ENCODE results near the gene APOBEC3B. TPM values are rescaled to one million over a fixed set of nuclear protein-coding genes. Genes with fewer than 3 reads are reported as not detected.

APOBEC3B gene
- polyA plus RNA-seq, 1 donor (not counting 4 experiments of a cell fraction or from before 2014, with no cell fraction given): 3.4 TPM

GRCh38 chr22:38937036-38937435 lies 45.1 kb upstream of the APOBEC3B start:
- Histone ChIP-seq H3K4me2 (ENCODE audit: control insufficient read depth, extremely low read depth, insufficient read depth, low read depth, low read length) (no peak overlapping the region), H3K9ac (ENCODE audit: control insufficient read depth, extremely low read depth, insufficient read depth, low read length) (no peak overlapping the region), H4K20me1 (ENCODE audit: control insufficient read depth, extremely low read depth, insufficient read depth, low read length) (no peaks in the 10 kb centered on the region), H3K9me1 (ENCODE audit: control insufficient read depth, extremely low read depth, insufficient read depth, low read length) (no peaks in the 10 kb centered on the region), H3K79me2 (ENCODE audit: control insufficient read depth, insufficient read depth, low read length) (no peaks in the 10 kb centered on the region), H3K27ac (ENCODE audit: control insufficient read depth, insufficient read depth, low read length) (no peak overlapping the region), H3K9me3 (ENCODE audit: control insufficient read depth, low read depth, low read length) (no peaks in the 10 kb centered on the region), H3K27me3 (ENCODE audit: control insufficient read depth, extremely low read depth, insufficient read depth, low read length) (peaks cover 10% of the 10 kb centered on the region), H2AFZ (ENCODE audit: control insufficient read depth, low read length) (no peak overlapping the region), H3K4me1 (ENCODE audit: control insufficient read depth, extremely low read depth, insufficient read depth, low read length) (no peaks in the 10 kb centered on the region), H3K36me3 (ENCODE audit: control insufficient read depth in 2 of 2, extremely low read depth in 1 of 2, insufficient read depth in 2 of 2, low read length in 2 of 2) (no peaks in the 10 kb centered on the region), H3K4me3 (ENCODE audit: control insufficient read depth in 2 of 3, extremely low read depth in 1 of 3, insufficient read depth in 2 of 3, low read depth in 1 of 3, low read length in 3 of 3) (no peak overlapping the region)
- TF ChIP-seq CTCF (optimal IDR thresholded peaks at IDR 0.05 in 1 of 3, IDR thresholded peaks at IDR 0.05 in 1 of 3, conservative IDR thresholded peaks at IDR 0.05 in 1 of 3; ENCODE audit: extremely low read depth in 1 of 3, insufficient read depth in 2 of 3, low read length in 3 of 3) (no peak), EZH2 (IDR thresholded peaks at IDR 0.05; ENCODE audit: low read length) (no peak)
- no peak for DNase-seq (ENCODE audit: low read depth, low spot score)
- no peak for FAIRE-seq
- dilution Hi-C loops (cut with MboI; ENCODE audit: extremely low pct_ligation_motif_present, low sequenced_read_pairs): no loop called here

GRCh38 chr22:38937541-38937940 lies 44.6 kb upstream of the APOBEC3B start:
- DNase-seq (ENCODE audit: low read depth, low spot score) (no peak), FAIRE-seq (no peak)
- Histone ChIP-seq H3K36me3 (ENCODE audit: control insufficient read depth in 2 of 2, extremely low read depth in 1 of 2, insufficient read depth in 2 of 2, low read length in 2 of 2) (no peaks in the 10 kb centered on the region), H4K20me1 (ENCODE audit: control insufficient read depth, extremely low read depth, insufficient read depth, low read length) (no peaks in the 10 kb centered on the region), H3K9me1 (ENCODE audit: control insufficient read depth, extremely low read depth, insufficient read depth, low read length) (no peaks in the 10 kb centered on the region), H3K9ac (ENCODE audit: control insufficient read depth, extremely low read depth, insufficient read depth, low read length) (no peak overlapping the region), H3K4me2 (ENCODE audit: control insufficient read depth, extremely low read depth, insufficient read depth, low read depth, low read length) (no peak overlapping the region), H3K9me3 (ENCODE audit: control insufficient read depth, low read depth, low read length) (no peaks in the 10 kb centered on the region), H3K27me3 (ENCODE audit: control insufficient read depth, extremely low read depth, insufficient read depth, low read length) (peaks cover 13% of the 10 kb centered on the region), H2AFZ (ENCODE audit: control insufficient read depth, low read length) (no peak overlapping the region), H3K4me3 (ENCODE audit: control insufficient read depth in 2 of 3, extremely low read depth in 1 of 3, insufficient read depth in 2 of 3, low read depth in 1 of 3, low read length in 3 of 3) (no peak overlapping the region), H3K27ac (ENCODE audit: control insufficient read depth, insufficient read depth, low read length) (no peak overlapping the region), H3K4me1 (ENCODE audit: control insufficient read depth, extremely low read depth, insufficient read depth, low read length) (no peaks in the 10 kb centered on the region), H3K79me2 (ENCODE audit: control insufficient read depth, insufficient read depth, low read length) (no peaks in the 10 kb centered on the region)
- dilution Hi-C loops (cut with MboI; ENCODE audit: extremely low pct_ligation_motif_present, low sequenced_read_pairs): no loop called here
- TF ChIP-seq EZH2 (IDR thresholded peaks at IDR 0.05; ENCODE audit: low read length) (no peak), CTCF (optimal IDR thresholded peaks at IDR 0.05 in 1 of 3, IDR thresholded peaks at IDR 0.05 in 1 of 3, conservative IDR thresholded peaks at IDR 0.05 in 1 of 3; ENCODE audit: extremely low read depth in 1 of 3, insufficient read depth in 2 of 3, low read length in 3 of 3) (no peak)

Data from keratinocyte (primary cell).